ENCODE results near the gene ETV6.

Gene ETV6

DNA sequence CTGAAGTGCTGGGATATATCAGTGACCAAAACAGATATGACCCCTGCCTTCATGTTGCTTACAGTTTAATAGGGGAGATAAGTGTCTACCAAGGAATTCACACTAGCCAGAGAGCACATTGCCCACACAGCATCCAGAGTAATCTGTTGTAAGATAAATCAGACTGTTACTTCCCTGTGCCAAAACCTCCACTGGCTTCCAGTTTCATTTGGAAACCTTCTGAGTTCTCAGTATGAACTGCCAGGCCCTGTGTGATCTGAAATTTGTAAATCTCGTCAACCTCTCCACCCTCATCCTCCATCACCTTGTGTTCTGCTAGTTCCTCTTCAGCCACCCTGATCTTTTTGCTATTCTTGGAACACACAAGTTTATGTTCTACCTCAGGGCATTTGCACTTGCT, 154.7 kb downstream of the ETV6 start:
- no peak for DNase-seq (ENCODE audit: low read depth)

DNA sequence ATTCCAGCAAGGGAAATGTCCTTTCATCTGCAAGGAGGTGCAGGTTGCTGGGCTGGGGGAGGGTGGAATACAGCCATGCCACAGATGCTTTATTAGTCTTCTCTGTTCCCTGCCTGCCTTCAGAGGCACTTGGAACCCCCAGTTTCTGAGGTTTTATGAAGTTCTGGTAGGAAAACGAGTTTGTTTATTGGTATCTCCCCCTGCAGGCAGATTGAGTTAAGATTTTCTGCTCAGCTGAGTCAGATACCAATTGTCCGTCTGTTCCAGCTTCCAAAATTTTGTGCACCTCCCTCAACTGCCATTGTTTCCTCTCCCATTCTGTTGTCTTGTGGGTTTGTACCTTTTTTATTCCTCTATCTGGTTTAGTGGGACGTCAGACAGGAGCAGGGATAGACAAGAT, 155.6 kb downstream of the ETV6 start:
- DNase-seq (ENCODE audit: low read depth): no peak

- no peak for DNase-seq (ENCODE audit: low read depth)
Observed at GRCh38 chr12:11805680-11806079, 156.2 kb downstream of the ETV6 start.

- no peak for DNase-seq (ENCODE audit: low read depth)
Observed at GRCh38 chr12:11807458-11807857, 158.0 kb downstream of the ETV6 start.

DNA sequence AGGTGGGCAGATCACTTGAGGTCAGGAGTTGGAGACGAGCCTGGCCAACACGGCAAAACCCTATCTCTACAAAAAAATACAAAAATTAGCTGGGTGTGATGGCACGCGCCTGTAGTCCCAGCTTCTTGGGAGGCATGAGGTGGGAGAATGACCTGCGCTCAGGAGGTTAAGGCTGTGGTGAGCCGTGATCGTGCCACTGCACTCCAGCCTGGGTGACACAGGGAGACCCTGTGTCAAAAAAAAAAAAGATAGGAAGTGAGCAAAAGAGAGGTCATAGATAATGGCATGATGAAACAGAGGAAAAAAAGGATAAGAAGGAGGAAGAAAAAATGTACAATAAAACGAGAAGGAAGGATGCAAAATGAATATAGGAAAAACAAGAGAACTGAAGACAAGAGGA, 159.5 kb downstream of the ETV6 start:
- no peak for DNase-seq (ENCODE audit: low read depth)

GRCh38 chr12:11810206-11810545, 160.7 kb downstream of the ETV6 start:
- DNase-seq (ENCODE audit: low read depth): no peak

DNA sequence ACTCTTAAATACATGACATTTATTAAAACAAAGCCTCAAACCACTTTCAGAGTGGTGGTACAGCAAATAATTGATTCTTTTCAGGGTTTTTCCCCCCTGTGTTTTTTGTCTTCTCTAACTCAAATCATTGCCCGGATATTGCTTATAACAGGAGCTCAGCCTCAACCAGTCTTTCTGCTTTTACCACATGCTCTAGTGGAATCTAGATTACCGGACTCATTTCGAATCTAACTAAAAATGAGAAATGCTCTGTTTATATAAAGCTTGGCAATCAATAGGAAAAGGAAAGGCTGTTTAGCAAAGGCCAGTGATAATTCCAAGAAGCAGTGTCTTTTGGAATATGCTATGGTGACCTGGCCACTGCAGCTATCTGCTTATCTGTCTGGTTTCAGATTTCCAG, 161.5 kb downstream of the ETV6 start:
- DNase-seq (ENCODE audit: low read depth): no peak

GRCh38 chr12:11812241-11812585, 162.7 kb downstream of the ETV6 start:
- no peak for DNase-seq (ENCODE audit: low read depth)

GRCh38 chr12:11812586-11813437, 163.3 kb downstream of the ETV6 start:
- no peak for DNase-seq (ENCODE audit: low read depth)

DNA sequence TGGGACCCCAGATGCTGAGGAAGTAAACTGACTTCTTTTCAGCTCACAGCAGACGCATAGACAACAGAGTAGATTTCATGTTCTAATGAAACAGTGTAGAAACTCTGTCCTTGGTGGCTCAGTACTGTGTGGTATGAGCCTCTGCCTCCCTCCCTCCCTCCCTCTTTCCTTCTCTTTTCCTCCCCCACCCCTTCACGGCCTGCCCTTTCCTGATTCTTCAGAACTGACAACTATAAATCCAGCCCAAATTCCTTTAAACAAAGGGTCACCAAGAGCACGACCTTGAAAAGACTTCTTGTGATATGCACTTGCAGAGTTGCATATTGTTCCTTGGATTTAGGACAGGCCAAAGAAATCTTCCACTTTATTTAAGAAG, 164.0 kb downstream of the ETV6 start:
- DNase-seq (ENCODE audit: low read depth): no peak

- DNase-seq (ENCODE audit: low read depth): peak; percentile 44
Observed at GRCh38 chr12:11814374-11814773, 164.9 kb downstream of the ETV6 start.

DNA sequence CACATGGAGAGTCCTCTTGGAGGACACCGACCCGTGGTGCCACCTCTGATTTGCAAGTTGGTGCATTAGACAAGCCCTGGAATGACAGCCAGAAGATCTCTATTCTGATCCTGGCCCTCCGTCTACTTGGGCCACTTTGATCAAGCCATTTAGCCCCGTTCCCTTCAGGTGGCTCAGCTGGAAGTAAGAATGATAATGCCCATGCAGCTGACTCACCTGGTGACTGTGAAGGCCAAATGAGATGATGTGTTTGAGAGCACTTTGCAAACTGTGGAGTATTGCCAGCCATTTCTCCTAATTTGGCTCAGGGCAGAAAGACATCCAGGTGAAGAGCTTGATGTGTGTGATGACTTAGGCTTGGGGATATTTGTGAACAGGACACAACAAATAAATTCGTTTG, 165.9 kb downstream of the ETV6 start:
- DNase-seq (ENCODE audit: low read depth): no peak

- DNase-seq (ENCODE audit: low read depth): no peak
Observed at GRCh38 chr12:11819643-11820042, 170.2 kb downstream of the ETV6 start.

- DNase-seq (ENCODE audit: low read depth): no peak
Observed at GRCh38 chr12:11820476-11820875, 171.0 kb downstream of the ETV6 start.

DNA sequence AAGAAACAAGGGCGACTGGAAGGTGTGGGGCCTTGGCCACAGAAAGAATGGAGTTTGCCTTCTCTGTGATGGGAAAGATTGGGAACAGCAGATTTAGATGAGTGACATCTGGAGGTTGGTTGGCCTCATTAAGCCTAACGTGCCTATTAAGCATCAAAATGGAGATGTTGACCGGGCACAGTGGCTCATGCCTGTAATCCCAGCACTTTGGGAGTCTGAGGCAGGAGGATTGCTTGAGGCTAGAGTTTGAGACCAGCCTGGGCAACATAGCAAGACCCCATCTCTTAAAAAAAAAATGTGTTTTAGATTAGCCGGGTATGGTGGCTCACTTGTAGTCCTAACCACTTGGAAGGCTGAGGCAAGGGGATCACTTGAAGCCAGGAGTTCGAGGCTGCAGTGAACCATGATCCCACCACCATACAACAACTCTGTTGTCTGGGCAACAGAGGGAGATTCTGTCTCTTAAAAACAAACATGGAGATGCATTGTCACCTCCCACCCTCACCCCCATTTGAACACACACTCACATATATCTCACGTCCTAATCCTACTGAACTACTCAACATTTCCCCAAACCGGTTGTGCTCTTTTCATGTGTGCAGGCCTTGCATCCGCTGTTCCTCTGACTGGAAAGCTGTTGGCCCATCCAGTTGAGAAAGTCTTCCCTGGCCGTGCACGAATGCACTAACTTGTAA, 172.1 kb downstream of the ETV6 start:
- DNase-seq (ENCODE audit: low read depth): no peak

DNA sequence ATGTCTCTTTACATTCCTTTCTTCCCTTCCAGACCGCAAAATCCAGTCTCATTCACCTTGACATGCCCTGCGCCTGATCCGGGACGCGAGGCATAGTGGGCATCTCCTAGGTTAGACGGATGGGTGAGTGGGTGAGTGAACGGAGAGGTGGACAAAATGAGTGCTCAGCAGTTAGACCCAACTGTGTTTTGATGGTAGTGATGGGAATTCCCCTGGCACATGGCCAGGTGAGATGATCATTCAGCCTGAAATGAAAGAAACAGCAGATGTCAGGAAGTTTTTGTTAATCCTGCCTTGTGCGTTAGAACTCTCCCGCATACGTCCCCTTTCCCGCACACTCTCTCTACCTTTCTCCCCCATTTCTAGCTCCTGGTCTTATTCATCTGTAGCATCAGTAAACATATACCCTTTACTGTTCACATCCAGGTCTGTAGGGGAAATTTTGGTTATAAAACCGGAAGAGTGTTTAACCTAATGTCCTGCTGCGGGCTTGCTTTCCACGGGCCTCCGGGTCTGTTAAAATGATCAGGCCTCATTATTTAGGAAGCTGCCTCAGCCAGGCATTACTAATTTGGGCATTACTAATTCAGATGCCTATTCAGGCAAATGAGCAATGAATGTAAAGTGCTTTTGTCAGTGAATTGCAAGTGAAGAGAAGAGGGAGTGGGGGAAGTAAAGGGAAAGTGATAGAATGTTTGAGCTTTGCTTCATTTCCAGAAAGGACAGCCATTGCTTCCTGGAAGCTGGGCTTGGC, 172.8 kb downstream of the ETV6 start:
- DNase-seq (ENCODE audit: low read depth): no peak

- DNase-seq (ENCODE audit: low read depth): peak; percentile 44
Observed at GRCh38 chr12:11823043-11823442, 173.6 kb downstream of the ETV6 start.

DNA sequence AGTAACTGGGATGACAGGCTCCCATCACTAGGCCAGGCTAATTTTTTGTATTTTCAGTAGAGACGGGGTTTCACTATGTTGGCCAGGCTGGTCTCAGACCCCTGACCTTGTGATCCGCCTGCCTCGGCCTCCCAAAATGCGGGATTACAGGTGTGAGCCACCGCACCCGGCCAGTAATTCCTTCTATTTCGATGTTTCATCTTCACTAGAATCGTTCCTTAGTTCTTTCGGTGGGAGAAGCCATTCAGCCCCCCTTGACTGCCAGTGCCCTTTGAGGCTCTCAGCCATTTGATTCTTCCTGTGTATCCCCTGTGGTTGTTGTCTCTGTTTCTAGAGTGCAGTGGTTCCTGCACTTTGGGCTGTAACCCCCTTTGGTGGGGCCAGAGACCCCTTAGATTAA, 174.1 kb downstream of the ETV6 start:
- no peak for DNase-seq (ENCODE audit: low read depth)

DNA sequence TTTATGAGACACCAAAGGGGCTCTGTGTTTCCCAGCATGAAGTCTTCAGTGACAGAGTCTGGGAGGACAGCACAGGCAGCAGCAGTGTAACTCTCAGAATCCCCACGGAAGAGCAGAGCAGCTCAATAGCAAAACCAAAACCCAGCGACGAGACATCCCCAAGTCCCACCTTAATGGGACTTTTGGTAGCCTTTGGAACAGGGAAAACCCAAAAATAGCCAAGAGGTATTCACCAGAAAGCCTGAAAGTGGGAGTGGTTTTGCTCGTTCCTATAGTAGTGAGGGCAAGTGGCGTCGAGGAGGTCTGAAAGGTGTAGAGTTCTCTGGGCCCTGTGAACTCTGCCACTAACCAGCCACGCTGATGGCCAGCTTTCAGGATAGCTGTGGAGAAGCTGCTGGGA, 174.6 kb downstream of the ETV6 start:
- no peak for DNase-seq (ENCODE audit: low read depth)

DNA sequence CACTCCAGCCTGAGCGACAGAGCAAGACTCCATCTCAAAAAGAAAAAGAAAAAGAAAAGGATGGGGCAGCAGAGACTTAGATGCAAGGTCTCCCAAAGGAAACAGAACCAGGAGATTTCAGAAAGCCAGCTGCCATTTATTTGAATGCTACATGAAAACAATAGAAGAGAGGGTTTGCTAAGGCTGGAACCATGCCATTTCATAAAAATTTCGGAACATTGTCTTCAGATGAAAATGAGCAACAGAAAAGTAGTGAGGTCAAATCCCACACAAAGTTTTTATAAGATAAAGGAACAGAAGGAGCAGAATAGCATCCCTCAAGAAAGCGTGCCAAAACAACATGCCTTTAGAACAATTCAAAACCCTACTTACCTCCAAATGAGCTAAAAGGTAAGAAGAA, 175.3 kb downstream of the ETV6 start:
- DNase-seq (ENCODE audit: low read depth): no peak

DNA sequence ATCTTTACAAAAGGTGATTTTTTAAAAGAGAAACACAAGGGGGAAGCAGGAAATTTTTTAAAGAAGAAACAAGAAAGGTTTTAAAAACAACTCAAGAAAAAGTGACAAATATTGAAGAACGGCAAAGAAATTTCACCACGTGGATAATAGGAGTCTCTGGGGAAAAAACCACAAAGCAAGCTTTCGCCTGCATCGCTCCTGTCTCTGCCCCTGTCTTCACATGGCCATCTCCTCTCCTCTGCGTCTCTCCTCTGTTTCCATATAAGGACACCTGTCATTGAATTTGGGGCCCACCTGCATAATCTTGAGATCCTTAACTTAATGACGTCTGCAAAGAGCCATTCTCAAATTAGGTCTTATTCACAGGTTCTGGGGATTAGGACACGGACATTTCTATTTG, 175.8 kb downstream of the ETV6 start:
- no peak for DNase-seq (ENCODE audit: low read depth)

- DNase-seq (ENCODE audit: low read depth): no peak
Observed at GRCh38 chr12:11826574-11826973, 177.1 kb downstream of the ETV6 start.

Measured in fibroblast of gingiva (primary cell).